H9 (cell line): ENCODE measurements around the gene GPR160. TPM values are rescaled to one million over a fixed set of nuclear protein-coding genes. Genes with fewer than 3 reads are reported as not detected.

Experiments
- DNase-seq: peaks from one replicate; pipeline ENCODE4 v3.0.0-alpha.2; 2017
- H2AFZ ChIP-seq: one replicate; pipeline ENCODE4 v1.6.1; 2013; ENCODE audit warnings: mild to moderate bottlenecking, low read length, control low read depth, moderate library complexity
- H2AK5ac ChIP-seq: 2 replicates; pipeline ENCODE4 v1.6.1; 2013; ENCODE audit warnings: low read length, control low read depth, mixed read lengths; ENCODE audit not compliant: insufficient read length
- H2BK120ac ChIP-seq: one replicate; pipeline ENCODE4 v1.6.1; 2013; ENCODE audit warnings: low read depth, mild to moderate bottlenecking, low read length, control low read depth, inconsistent platforms; ENCODE audit not compliant: poor library complexity, severe bottlenecking
- H2BK12ac ChIP-seq: 2 replicates; pipeline ENCODE4 v1.6.1; 2013; ENCODE audit warnings: low read length, control low read depth, mixed read lengths, low read depth; ENCODE audit not compliant: insufficient read length
- H2BK15ac ChIP-seq: 2 replicates; pipeline ENCODE4 v1.6.1; 2013; ENCODE audit warnings: low read depth, low read length, control low read depth
- H2BK20ac ChIP-seq: one replicate; pipeline ENCODE4 v1.6.1; 2013; ENCODE audit warnings: low read depth, mild to moderate bottlenecking, low read length, control low read depth, inconsistent platforms; ENCODE audit not compliant: poor library complexity, severe bottlenecking
- H2BK5ac ChIP-seq: 2 replicates; pipeline ENCODE4 v1.6.1; 2013; ENCODE audit warnings: low read length, control low read depth, mixed read lengths; ENCODE audit not compliant: insufficient read length
- H3K14ac ChIP-seq: 2 replicates; pipeline ENCODE4 v1.6.1; 2013; ENCODE audit warnings: low read length, control low read depth; ENCODE audit not compliant: insufficient read depth
- H3K18ac ChIP-seq: 2 replicates; pipeline ENCODE4 v1.6.1; 2013; ENCODE audit warnings: low read depth, mild to moderate bottlenecking, mixed read lengths, low read length, control low read depth; ENCODE audit not compliant: insufficient read length
- H3K23ac ChIP-seq: 2 replicates; pipeline ENCODE4 v1.6.1; 2013; ENCODE audit warnings: low read length, control low read depth, mixed read lengths, low read depth; ENCODE audit not compliant: insufficient read length
- H3K23me2 ChIP-seq: 2 replicates; pipeline ENCODE4 v1.6.1; 2013; ENCODE audit warnings: low read depth, mild to moderate bottlenecking, mixed read lengths, low read length, control low read depth; ENCODE audit not compliant: insufficient read length, poor library complexity, severe bottlenecking
- H3K27ac ChIP-seq: 2 replicates; pipeline ENCODE4 v1.5.1; 2013; ENCODE audit warnings: low read length, control low read depth, mixed read lengths, low read depth; ENCODE audit not compliant: insufficient read length
- H3K27me3 ChIP-seq: 2 replicates; pipeline ENCODE4 v1.6.1; 2013; ENCODE audit warnings: low read length, control low read depth, inconsistent platforms; ENCODE audit not compliant: insufficient read depth
- H3K4ac ChIP-seq: 2 replicates; pipeline ENCODE4 v1.6.1; 2013; ENCODE audit warnings: low read depth, mild to moderate bottlenecking, control low read depth, inconsistent platforms, low read length, moderate library complexity
- H3K4me1 ChIP-seq: 2 replicates; pipeline ENCODE4 v1.6.1; 2013; ENCODE audit warnings: low read length, control low read depth, inconsistent platforms; ENCODE audit not compliant: insufficient read depth
- H3K4me2 ChIP-seq: 2 replicates; pipeline ENCODE4 v1.6.1; 2013; ENCODE audit warnings: low read length, control low read depth, mixed read lengths; ENCODE audit not compliant: insufficient read length, insufficient read depth
- H3K56ac ChIP-seq: 2 replicates; pipeline ENCODE4 v1.6.1; 2013; ENCODE audit warnings: low read depth, mild to moderate bottlenecking, mixed read lengths, low read length, control low read depth; ENCODE audit not compliant: insufficient read length
- H3K79me1 ChIP-seq: 2 replicates; pipeline ENCODE4 v1.6.1; 2013; ENCODE audit warnings: low read depth, mild to moderate bottlenecking, moderate library complexity, low read length, control low read depth, inconsistent platforms; ENCODE audit not compliant: insufficient read depth, poor library complexity, severe bottlenecking
- H3K79me2 ChIP-seq: 2 replicates; pipeline ENCODE4 v1.6.1; 2013; ENCODE audit warnings: low read length, control low read depth, inconsistent platforms; ENCODE audit not compliant: insufficient read depth
- H3K9ac ChIP-seq: 2 replicates; pipeline ENCODE4 v1.6.1; 2013; ENCODE audit warnings: low read length, control low read depth, mixed read lengths; ENCODE audit not compliant: insufficient read length; ENCODE audit errors: extremely low read depth
- H3K9me3 ChIP-seq: one replicate; pipeline ENCODE4 v1.6.1; 2013; ENCODE audit warnings: low read depth, low read length, inconsistent platforms; ENCODE audit not compliant: control insufficient read depth
- H3T11ph ChIP-seq: one replicate; pipeline ENCODE4 v1.6.1; 2013; ENCODE audit warnings: mild to moderate bottlenecking, low read length, control low read depth, inconsistent platforms
- H4K20me1 ChIP-seq: one replicate; pipeline ENCODE4 v1.6.1; 2013; ENCODE audit not compliant: control insufficient read depth, insufficient read length, insufficient read depth
- H4K5ac ChIP-seq: 2 replicates; pipeline ENCODE4 v1.6.1; 2013; ENCODE audit warnings: low read depth, mild to moderate bottlenecking, mixed read lengths, low read length, control low read depth; ENCODE audit not compliant: insufficient read length
- H4K8ac ChIP-seq: replicated peaks from 2 replicates; pipeline ENCODE4 v1.6.1; 2013; ENCODE audit warnings: low read length, control low read depth, mixed read lengths, low read depth; ENCODE audit not compliant: insufficient read length
- H4K91ac ChIP-seq: 2 replicates; pipeline ENCODE4 v1.6.1; 2013; ENCODE audit warnings: low read depth, mild to moderate bottlenecking, moderate library complexity, mixed read lengths, low read length, control low read depth; ENCODE audit not compliant: insufficient read length
- H3K27ac Mint-ChIP-seq, 3 experiments: 2 replicates in 2 of 3; 3 replicates in 1 of 3; pipeline ENCODE4 v1.8.0; 2020 to 2021; ENCODE audit warnings: mixed read lengths in 3 of 3, mild to moderate bottlenecking in 1 of 3, moderate library complexity in 1 of 3
- H3K27me3 Mint-ChIP-seq: 2 replicates; pipeline ENCODE4 v1.8.0; 2021; ENCODE audit warnings: low read depth, mild to moderate bottlenecking, moderate library complexity, mixed read lengths
- H3K36me3 Mint-ChIP-seq, 3 experiments: 2 replicates in 2 of 3; 3 replicates in 1 of 3; pipeline ENCODE4 v1.8.0; 2020 to 2021; ENCODE audit warnings: low read depth in 3 of 3, mixed read lengths in 3 of 3; ENCODE audit not compliant: insufficient read depth in 1 of 3
- H3K4me1 Mint-ChIP-seq, 2 experiments: 2 replicates each; pipeline ENCODE4 v1.8.0; 2020; ENCODE audit warnings: mixed read lengths in 2 of 2
- H3K4me3 Mint-ChIP-seq, 2 experiments: 2 replicates in 1 of 2; 3 replicates in 1 of 2; pipeline ENCODE4 v1.8.0; 2020 to 2021; ENCODE audit warnings: mild to moderate bottlenecking in 2 of 2, mixed read lengths in 2 of 2, moderate library complexity in 1 of 2
- H3K9me3 Mint-ChIP-seq, 2 experiments: 2 replicates in 1 of 2; 3 replicates in 1 of 2; pipeline ENCODE4 v1.8.0; 2020; ENCODE audit warnings: mild to moderate bottlenecking in 2 of 2, mixed read lengths in 2 of 2, moderate library complexity in 1 of 2
- CTCF ChIP-seq: fragments of 200-600 bp; sonication (generic); conservative IDR thresholded peaks from 3 replicates; pipeline ENCODE4 v1.8.0; 2021; ENCODE audit warnings: antibody characterized with exemption, mild to moderate bottlenecking
- WGBS: extraction: QIAGEN DNeasy Blood & Tissue Kit; methylation state at CpG from one replicate; pipeline ENCODE4 v1.1.7; 2013; ENCODE audit warnings: missing lambda C conversion rate, low lambda C conversion rate, mixed read lengths; ENCODE audit not compliant: insufficient read length; ENCODE audit errors: extremely low coverage; 5-methylcytosine and 5-hydroxymethylcytosine counted together
- total RNA-seq: library from RNA; stranded (reverse); gene quantifications from 2 replicates; pipeline ENCODE4 v1.2.1, GENCODE V29; 2021

The GPR160 gene
- total RNA-seq, 1 experiment from 2014 or later = 14.1 TPM

GRCh38 chr3:169993761-169994160 is 44.0 kb upstream of the GPR160 start:
- H2BK20ac ChIP-seq = no peak overlapping the region
- H3K27ac ChIP-seq = no peak overlapping the region
- WGBS = no CpG with 5 or more reads among the region's 3 CpGs
- no peak overlapping the region for H3K23ac ChIP-seq
- no peaks in the 10 kb centered on the region for H3K27me3 Mint-ChIP-seq
- H3K14ac ChIP-seq = no peak overlapping the region
- H3K4ac ChIP-seq = no peak overlapping the region
- H2AK5ac ChIP-seq = no peak overlapping the region
- H2BK5ac ChIP-seq = no peak overlapping the region
- no peaks in the 10 kb centered on the region for H4K20me1 ChIP-seq
- H2BK120ac ChIP-seq = no peak overlapping the region
- H3K23me2 ChIP-seq = no peaks in the 10 kb centered on the region
- H3K18ac ChIP-seq = no peak overlapping the region
- H4K8ac ChIP-seq = no peak overlapping the region
- peaks cover 8 to 39% (median 24%) of the 10 kb centered on the region in 3 experiments; a peak in 6 of 7 replicates for H3K36me3 Mint-ChIP-seq
- no peaks in the 10 kb centered on the region for H3K4me1 Mint-ChIP-seq
- no peak overlapping the region for H2BK15ac ChIP-seq
- H4K91ac ChIP-seq = no peak overlapping the region
- no peak overlapping the region for H2AFZ ChIP-seq
- H3K4me3 Mint-ChIP-seq = no peak overlapping the region
- TF ChIP-seq CTCF = no peak
- no peak overlapping the region for H4K5ac ChIP-seq
- no peaks in the 10 kb centered on the region for H3K4me1 ChIP-seq
- H3K4me2 ChIP-seq = no peak overlapping the region
- DNase-seq = no peak
- no peaks in the 10 kb centered on the region for H3K27me3 ChIP-seq
- H3K79me1 ChIP-seq = no peaks in the 10 kb centered on the region
- no peaks in the 10 kb centered on the region for H3K9me3 ChIP-seq
- H3K9me3 Mint-ChIP-seq = no peaks in the 10 kb centered on the region
- H2BK12ac ChIP-seq = no peak overlapping the region
- no peak overlapping the region for H3T11ph ChIP-seq
- H3K56ac ChIP-seq = no peak overlapping the region
- no peak overlapping the region for H3K9ac ChIP-seq
- H3K79me2 ChIP-seq = no peaks in the 10 kb centered on the region
- H3K27ac Mint-ChIP-seq = no peak overlapping the region
